ENCODE results near the gene PLXNA4.

The PLXNA4 gene

GRCh38 chr7:132544999-132545398 lies 31.3 kb downstream of the PLXNA4 start:
- H3K4me3 ChIP-seq (ENCODE audit: low read depth, low read length) = no peak overlapping the region
- in situ Hi-C loops (cut with HindIII; ENCODE audit: low sequenced_read_pairs) = no loop called here
- TF ChIP-seq CTCF (IDR thresholded peaks at IDR 0.05; ENCODE audit: low read depth, low read length, missing control alignments) = no peak
- no peak for DNase-seq (ENCODE audit: low read depth)

GRCh38 chr7:132544025-132544424 lies 32.2 kb downstream of the PLXNA4 start:
- in situ Hi-C loops (cut with HindIII; ENCODE audit: low sequenced_read_pairs) = no loop called here
- H3K4me3 ChIP-seq (ENCODE audit: low read depth, low read length) = no peak overlapping the region
- DNase-seq (ENCODE audit: low read depth) = no peak
- no peak for TF ChIP-seq CTCF (IDR thresholded peaks at IDR 0.05; ENCODE audit: low read depth, low read length, missing control alignments)

- no peak overlapping the region for H3K4me3 ChIP-seq (ENCODE audit: low read depth, low read length)
- no peak for DNase-seq (ENCODE audit: low read depth)
- in situ Hi-C loops (cut with HindIII; ENCODE audit: low sequenced_read_pairs) = no loop called here
- TF ChIP-seq CTCF (IDR thresholded peaks at IDR 0.05; ENCODE audit: low read depth, low read length, missing control alignments) = no peak
Observed at GRCh38 chr7:132542895-132543294, 33.4 kb downstream of the PLXNA4 start.

GRCh38 chr7:132541656-132542055 lies 34.6 kb downstream of the PLXNA4 start:
- in situ Hi-C loops (cut with HindIII; ENCODE audit: low sequenced_read_pairs) = no loop called here
- no peak for DNase-seq (ENCODE audit: low read depth)
- no peak for TF ChIP-seq CTCF (IDR thresholded peaks at IDR 0.05; ENCODE audit: low read depth, low read length, missing control alignments)
- no peak overlapping the region for H3K4me3 ChIP-seq (ENCODE audit: low read depth, low read length)

- no peak for TF ChIP-seq CTCF (IDR thresholded peaks at IDR 0.05; ENCODE audit: low read depth, low read length, missing control alignments)
- DNase-seq (ENCODE audit: low read depth) = no peak
- no peak overlapping the region for H3K4me3 ChIP-seq (ENCODE audit: low read depth, low read length)
- in situ Hi-C loops (cut with HindIII; ENCODE audit: low sequenced_read_pairs) = no loop called here
Observed at GRCh38 chr7:132537456-132538145, 38.7 kb downstream of the PLXNA4 start.

- TF ChIP-seq CTCF (IDR thresholded peaks at IDR 0.05; ENCODE audit: low read depth, low read length, missing control alignments) = no peak
- in situ Hi-C loops (cut with HindIII; ENCODE audit: low sequenced_read_pairs) = no loop called here
- DNase-seq (ENCODE audit: low read depth) = no peak
- H3K4me3 ChIP-seq (ENCODE audit: low read depth, low read length) = no peak overlapping the region
Observed at GRCh38 chr7:132536654-132537395, 39.4 kb downstream of the PLXNA4 start.
